BJ (cell line): ENCODE results near the gene NAGA. TPM values are rescaled to one million over a fixed set of nuclear protein-coding genes. Genes with fewer than 3 reads are reported as not detected.

ENCODE experiments used
- CTCF ChIA-PET: fragments of 350-600 bp; formaldehyde crosslinking; extraction: SDS; loops from one replicate; lab custom pipeline; 2021; ENCODE audit warnings: antibody characterized with exemption, inconsistent platforms; lab: Yijun Ruan, JAX
- POLR2A ChIA-PET: fragments of 300-600 bp; sonication (Branson Sonifier 250); formaldehyde crosslinking; extraction: SDS; loops from one replicate; lab custom pipeline; 2021; ENCODE audit warnings: antibody characterized with exemption; lab: Charles Lee
- DNase-seq: peaks from one replicate; pipeline ENCODE4 v3.0.0-alpha.2; 2011; ENCODE audit warnings: low read depth
- H3K27me3 ChIP-seq: 2 replicates; pipeline ENCODE4 v1.6.0; 2011; ENCODE audit warnings: low read length; ENCODE audit not compliant: control insufficient read depth, insufficient read depth
- H3K36me3 ChIP-seq: 2 replicates; pipeline ENCODE4 v1.5.1; 2011; ENCODE audit warnings: low read length; ENCODE audit not compliant: control insufficient read depth, insufficient read depth
- H3K4me3 ChIP-seq: 2 replicates; pipeline ENCODE4 v1.5.1; 2011; ENCODE audit warnings: low read depth, mild to moderate bottlenecking, control low read depth, low read length
- CTCF ChIP-seq: IDR thresholded peaks from 2 replicates; pipeline ENCODE4 v1.5.1; 2011; ENCODE audit warnings: low read depth, mild to moderate bottlenecking, control low read depth, inconsistent platforms, low read length, moderate library complexity; ENCODE audit not compliant: insufficient read depth
- polyA plus RNA-seq: library from polyadenylated mRNA; depleted of rRNA; stranded (reverse); fragments of >200 nt; gene quantifications from 2 replicates; pipeline ENCODE4 v1.2.3, GENCODE V29; 2011

The NAGA gene
- polyA plus RNA-seq, 1 experiment: 68.4 TPM

- DNase-seq: no peak
- H3K27me3 ChIP-seq: no peaks in the 10 kb centered on the region
These were observed 8.1 kb upstream of the NAGA start for GRCh38 chr22:42078469-42079318.

GRCh38 chr22:42077486-42078125 lies 7.0 kb upstream of the NAGA start:
- POLR2A ChIA-PET: no interaction called here
- no peaks in the 10 kb centered on the region for H3K27me3 ChIP-seq
- H3K36me3 ChIP-seq: peaks cover 12% of the 10 kb centered on the region
- TF ChIP-seq CTCF: no peak
- DNase-seq: no peak
- no peak overlapping the region for H3K4me3 ChIP-seq
- CTCF ChIA-PET: no interaction called here

More at GRCh38 chr22:42078469-42079318, 8.1 kb upstream of the NAGA start:
- H3K4me3 ChIP-seq: peak overlapping the region; percentile 80
- H3K36me3 ChIP-seq: peaks cover 15% of the 10 kb centered on the region
- ChIA-PET CTCF (no interaction called here), POLR2A (interaction anchor here (0.5 kb wide), 1 partner anchor 1013 kb away, joined by 3 read pairs; no protein-coding TSS in a partner anchor)
- TF ChIP-seq CTCF: no peak

- CTCF ChIA-PET: interaction anchor here (2.6 kb wide), 1 partner anchor 13 kb away, joined by 18 read pairs; the partner anchor contains the start of gene NDUFA6
- POLR2A ChIA-PET: no interaction called here
- Histone ChIP-seq H3K27me3 (no peaks in the 10 kb centered on the region), H3K4me3 (no peak overlapping the region), H3K36me3 (peaks cover 12% of the 10 kb centered on the region)
- TF ChIP-seq CTCF: no peak
- DNase-seq: no peak
These were observed 6.3 kb upstream of the NAGA start for GRCh38 chr22:42076764-42077485.

- no peak for DNase-seq
- no peaks in the 10 kb centered on the region for H3K27me3 ChIP-seq
- TF ChIP-seq CTCF: no peak
- ChIA-PET POLR2A (interaction anchor here (0.5 to 0.6 kb wide), 2 partner anchors 274 to 618 kb away, joined by 8 to 19 read pairs; no protein-coding TSS in a partner anchor), CTCF (interaction anchor here (0.7 to 2.6 kb wide), 6 partner anchors 14 to 400 kb away, joined by 3 to 18 read pairs (median 4); partner anchors contain the start of gene NDUFA6)
- peak overlapping the region; percentile 82 for H3K4me3 ChIP-seq
- H3K36me3 ChIP-seq: peaks cover 12% of the 10 kb centered on the region
These were observed 4.4 kb upstream of the NAGA start for GRCh38 chr22:42074846-42075676.
